SK-N-SH treated with all-trans-retinoic acid at 6 μM for 48 hours (cell line): ENCODE results near the gene TOM1L1.

Experiments
- RARB ChIP-seq: fragments of 250-450 bp; sonication (Bioruptor Pico); IDR thresholded peaks from 2 replicates; pipeline ENCODE4 v1.8.0; 2021; ENCODE audit warnings: mild to moderate bottlenecking, moderate library complexity
- TF ChIP-seq, protein P1 (sequence below): fragments of 250-450 bp; sonication (Bioruptor Pico); IDR thresholded peaks from 2 replicates; pipeline ENCODE4 v1.5.1; 2021; ENCODE audit warnings: mild to moderate bottlenecking, moderate library complexity

DNA sequence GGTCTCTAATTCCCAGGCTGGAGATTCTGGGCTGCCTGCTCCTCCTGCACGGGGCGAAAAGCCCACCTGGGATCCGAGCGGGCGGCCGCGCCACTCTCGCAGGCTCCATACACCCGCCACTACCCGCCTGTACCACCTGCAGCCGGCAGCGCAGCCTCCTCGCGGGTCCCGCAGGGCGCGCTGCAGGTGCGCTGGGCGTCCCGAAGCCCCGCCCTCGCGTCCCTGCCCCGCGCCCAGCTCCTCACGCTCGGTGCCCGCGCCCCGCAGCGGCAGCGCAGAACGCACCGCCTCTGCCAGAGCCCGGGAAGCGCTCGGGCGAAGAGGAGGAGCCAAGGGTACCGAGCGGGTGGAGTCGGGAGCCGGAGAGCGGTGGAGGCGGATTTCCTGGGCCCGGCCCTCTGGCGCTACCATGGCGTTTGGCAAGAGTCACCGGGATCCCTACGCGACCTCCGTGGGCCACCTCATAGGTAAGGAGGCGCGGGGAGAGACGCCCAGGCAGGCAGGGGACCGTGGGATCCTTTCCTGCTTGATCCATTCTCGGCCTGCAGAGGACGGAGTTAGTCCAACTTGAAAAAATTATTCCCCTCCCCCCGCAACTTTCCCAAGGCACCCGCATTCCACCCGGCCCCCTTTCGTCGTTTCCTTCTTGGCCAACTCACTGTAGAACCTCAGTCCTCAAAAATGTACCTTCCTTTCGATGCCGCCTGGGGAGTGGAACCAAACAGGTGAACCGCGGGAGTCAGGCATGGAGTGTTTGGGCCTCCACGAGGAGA lies at the start of gene TOM1L1:
- TF ChIP-seq RARB (CRISPR knock-in tag) = no peak
- TF ChIP-seq, protein P1, sequence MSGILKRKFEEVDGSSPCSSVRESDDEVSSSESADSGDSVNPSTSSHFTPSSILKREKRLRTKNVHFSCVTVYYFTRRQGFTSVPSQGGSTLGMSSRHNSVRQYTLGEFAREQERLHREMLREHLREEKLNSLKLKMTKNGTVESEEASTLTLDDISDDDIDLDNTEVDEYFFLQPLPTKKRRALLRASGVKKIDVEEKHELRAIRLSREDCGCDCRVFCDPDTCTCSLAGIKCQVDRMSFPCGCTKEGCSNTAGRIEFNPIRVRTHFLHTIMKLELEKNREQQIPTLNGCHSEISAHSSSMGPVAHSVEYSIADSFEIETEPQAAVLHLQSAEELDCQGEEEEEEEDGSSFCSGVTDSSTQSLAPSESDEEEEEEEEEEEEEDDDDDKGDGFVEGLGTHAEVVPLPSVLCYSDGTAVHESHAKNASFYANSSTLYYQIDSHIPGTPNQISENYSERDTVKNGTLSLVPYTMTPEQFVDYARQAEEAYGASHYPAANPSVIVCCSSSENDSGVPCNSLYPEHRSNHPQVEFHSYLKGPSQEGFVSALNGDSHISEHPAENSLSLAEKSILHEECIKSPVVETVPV (CRISPR knock-in tag) = no peak
